Measurements from ENCODE around the gene OR52M1.

OR52M1 gene

GRCh38 chr11:4576880-4577279 is 31.9 kb downstream of the OR52M1 start:
- DNase-seq: no peak

- DNase-seq: no peak
Measured at GRCh38 chr11:4577761-4578160, 32.8 kb downstream of the OR52M1 start.

DNA sequence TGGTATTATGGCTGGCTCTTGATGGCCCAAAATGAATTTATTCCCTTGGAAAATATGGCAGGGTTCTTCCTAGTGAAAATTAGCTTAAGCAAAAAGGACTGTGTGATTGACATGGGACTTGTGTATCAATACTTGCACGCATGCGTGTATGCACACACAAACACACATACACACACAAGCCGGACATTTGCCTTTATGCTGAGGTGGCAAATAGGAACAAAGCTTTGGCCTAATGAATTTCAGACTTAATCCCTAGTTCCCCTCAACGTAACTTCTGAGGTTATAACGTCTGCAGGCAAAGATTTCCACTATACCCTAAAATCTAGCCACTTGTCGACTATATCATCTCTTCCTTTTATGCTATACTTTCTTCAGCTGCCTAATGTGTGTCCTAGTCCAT is 33.6 kb downstream of the OR52M1 start:
- no peak for DNase-seq

DNA sequence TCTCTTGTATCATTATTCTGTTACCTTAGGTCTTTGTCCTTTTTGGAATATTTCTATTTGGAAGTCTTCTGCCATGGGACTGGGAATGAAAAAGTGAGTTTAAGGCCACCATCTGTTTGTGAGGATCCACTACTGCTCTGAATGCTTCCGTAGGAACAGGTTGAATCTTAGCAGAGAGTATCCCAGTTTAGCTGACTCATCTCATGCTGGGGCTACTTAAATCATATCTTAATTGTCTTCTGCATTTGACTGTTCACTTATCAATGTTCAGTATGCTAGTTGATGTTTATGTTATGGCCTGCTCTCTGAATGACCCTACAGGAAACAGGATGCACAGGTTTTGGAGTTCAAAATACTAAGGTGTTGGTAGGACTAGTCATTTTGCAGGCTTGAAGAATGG is 35.1 kb downstream of the OR52M1 start:
- no peak for DNase-seq

- no peak for DNase-seq
Measured at GRCh38 chr11:4581443-4581842, 36.5 kb downstream of the OR52M1 start, which contains the start of gene OR52I2. Gene OR52I2 (plus strand): TSS chr11:4581743.

DNA sequence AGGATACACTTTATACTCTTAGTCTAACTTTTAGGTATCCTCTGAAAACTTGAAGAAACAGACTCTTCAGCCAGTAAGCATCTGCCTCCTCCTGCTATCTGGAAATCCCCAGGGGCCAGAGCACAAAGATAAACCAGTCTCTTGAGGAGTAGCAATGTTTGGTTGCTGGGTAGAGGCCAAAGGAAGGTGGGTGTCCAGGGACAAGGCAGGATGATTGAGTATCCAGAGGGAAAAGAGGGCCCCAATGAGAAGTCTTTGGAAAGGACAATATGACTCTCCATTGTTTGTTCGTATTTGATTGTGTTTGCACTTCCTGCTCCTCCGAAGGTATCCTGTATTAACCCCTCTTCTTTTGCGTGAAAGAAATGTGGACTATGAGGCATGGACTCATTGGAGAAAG is 44.0 kb downstream of the OR52M1 start:
- DNase-seq: no peak

- no peak for DNase-seq
Measured at GRCh38 chr11:4593739-4594138, 48.7 kb downstream of the OR52M1 start, which contains the start of gene OR52I1. Gene OR52I1 (plus strand): TSS chr11:4594039. CDS start chr11:4594039, 0 bp downstream.
